GM20431 (cell line): ENCODE results near the gene SIDT1.

ENCODE experiments used
- in situ Hi-C: fragments of 300-500 bp; cut with MseI, MboI; formaldehyde crosslinking; loops from one replicate; pipeline ENCODE4 v1.15.0; 2020; ENCODE audit warnings: low sequenced_read_pairs; ENCODE audit not compliant: unreplicated experiment

Gene SIDT1

DNA sequence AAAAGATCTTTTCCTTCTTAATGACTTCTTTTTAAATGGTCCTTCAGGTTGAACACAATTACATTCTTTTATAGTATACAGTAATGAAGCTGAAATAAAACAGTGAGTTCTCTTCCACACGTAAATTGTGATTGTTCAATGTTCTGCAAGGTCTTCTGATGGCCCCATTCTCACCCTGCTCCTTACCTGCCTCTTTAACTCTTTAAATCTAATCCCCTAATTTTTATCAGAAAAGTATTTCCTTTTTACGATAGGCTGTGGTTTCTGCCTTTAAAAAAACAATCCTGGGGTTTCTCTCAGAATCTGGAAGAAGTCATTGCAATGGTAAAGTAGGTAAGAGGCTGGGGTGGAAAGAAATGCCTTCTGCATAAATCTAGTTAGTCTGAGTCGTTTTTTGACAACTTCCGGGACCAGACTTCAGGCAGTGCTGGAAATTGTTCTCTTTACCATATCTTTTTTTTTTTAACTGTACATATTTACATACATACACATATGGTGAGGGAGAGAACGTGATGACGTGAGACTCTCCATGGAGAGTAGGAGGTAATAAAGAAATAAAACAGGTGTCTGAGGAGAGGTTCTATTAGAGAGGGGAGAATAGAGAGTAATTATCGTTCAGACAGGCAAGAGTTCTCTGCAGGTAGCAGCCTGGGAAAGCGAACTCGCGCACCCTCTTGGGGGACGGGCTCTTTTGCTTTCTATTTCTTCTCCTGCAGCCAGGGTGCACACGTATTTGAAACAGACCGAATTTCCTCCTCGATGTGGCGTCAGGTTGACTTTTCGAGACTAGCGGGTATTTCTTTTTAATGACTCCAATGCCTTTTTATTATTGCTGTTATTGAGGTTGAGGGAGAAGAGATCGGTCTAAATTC, at the start of gene SIDT1:
SIDT1 (plus strand) TSS at position 730 of the 872 bp plus-strand sequence. CDS start 467 bp downstream, outside the sequence.
- in situ Hi-C loops: no loop called here

DNA sequence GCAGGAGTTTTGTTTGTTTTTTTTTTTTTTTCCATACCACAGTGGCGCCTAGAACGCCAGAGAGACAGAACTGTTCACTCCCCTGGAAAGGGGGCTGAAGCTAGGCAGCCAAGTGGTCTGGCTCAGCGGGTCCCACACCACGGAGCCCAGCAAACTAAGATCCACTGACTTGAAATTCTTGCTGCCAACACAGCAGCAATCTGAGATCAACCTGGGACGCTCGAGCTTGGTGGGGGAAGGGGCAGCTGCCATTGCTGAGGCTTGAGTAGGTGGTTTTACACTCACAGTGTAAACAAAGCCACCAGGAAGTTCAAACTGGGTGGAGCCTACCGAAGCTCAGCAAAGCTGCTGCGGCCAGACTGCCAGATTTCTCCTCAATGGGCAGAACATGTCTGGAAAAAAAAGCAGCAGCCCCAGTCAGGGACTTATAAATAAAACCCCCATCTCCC, 47.2 kb upstream of the SIDT1 start:
- in situ Hi-C loops: no loop called here

DNA sequence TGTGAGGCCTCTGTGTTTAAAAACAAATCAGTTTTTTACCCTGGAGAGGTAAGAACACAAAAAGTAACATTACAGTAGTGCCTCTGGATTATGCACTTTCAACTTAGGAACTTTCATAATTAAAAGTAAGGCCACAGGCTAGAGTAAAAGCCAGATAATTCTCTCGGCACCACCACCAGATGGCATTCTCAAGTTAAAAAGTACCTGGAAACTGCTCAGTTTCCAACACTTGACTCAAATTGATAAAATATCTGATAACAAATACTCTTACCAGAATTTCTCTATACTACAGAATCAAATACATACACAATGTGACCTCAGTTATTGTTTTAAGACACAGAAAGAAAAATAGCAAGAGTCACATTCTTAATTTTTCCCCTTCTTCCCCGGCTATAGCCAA, 37.3 kb upstream of the SIDT1 start:
- in situ Hi-C loops: no loop called here

DNA sequence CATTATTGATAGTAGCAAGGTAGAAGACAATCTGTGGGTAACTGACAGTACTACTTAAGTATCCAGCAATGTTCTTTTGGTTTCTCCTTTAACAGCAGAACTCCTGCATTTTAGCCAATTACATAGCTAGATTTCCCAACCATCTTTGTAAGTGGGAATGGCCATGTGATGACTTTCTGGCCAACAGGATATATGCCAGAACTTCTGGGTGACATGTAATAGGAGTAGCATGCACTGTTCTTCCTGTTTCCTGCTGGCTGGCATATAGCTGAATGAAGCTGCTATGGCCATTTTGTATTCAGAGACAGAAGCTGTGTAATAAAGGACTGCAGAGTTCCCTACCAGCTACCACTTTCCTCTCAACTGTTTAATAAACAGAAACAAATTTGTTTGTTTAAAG, 35.4 kb upstream of the SIDT1 start:
- in situ Hi-C loops: no loop called here

DNA sequence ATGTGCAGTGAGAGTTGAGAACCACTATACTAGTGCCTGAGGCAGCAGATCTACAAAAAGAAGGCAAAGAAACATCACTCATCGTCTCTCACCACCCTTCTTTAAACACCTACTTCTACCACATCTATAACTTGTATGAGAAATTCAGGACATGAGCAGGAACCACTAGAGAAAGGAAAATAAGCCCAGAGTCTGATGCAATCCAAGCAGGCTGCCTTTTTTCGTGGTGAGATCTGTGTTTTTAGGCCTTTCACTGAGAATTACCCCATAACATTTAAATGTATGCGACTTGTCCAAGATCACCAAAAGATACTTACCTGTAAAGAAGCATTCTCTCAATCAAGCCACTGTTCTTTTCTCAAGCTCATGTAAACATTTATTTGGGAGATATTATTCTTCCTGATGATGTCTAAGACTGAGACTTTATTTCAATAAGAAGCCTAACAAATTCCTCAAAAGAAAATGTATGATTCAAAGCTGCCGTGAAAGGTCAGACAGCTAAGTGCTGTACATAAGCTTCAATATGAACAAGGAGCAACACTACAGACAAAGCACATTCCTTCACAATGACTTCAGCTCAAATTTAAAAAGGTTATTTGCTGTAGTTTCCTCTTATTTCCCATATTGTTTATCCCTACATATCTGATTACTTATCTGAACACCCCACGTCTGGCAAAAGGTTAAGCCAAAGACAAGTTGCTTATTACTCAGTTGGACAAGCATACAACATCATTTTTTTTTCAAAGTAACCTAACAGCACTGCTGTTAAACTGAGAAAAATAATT, 33.9 kb upstream of the SIDT1 start:
- in situ Hi-C loops: no loop called here

DNA sequence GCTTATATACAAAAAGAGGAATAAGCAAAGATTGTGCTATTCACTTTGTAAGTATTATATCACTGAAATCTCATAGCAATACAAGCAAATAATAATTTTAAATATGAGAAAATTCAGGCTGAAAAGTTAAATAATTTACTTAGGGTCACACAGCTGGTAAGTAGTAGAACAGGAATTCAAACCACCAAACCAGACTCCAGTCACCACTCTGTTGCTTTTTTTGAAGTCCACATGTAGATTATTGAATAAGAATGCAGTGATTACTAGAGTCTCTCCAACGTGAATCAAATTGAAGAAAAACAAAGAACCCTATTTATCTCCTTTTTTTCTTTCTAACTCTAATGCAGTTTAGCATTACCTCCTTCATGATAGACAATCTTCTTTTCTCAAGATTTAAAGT, 33.3 kb upstream of the SIDT1 start:
- in situ Hi-C loops: no loop called here

DNA sequence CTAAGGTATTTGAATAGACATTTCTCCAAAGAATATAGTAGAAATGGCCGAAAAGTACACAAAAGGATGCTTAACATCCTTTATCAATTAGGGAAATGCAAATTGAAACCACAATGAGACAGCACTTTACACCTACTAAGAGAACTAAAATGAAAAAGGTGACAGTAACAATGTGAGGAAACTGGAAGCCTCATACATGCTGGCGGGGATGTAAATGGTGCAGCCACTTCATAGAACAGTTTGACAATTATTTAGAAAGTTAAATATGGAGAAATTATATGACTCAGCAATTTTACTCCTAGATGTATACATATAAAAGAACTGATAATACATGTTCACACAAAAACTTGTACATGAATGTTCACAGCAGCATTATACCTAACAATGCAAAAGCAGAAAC, 30.8 kb upstream of the SIDT1 start:
- in situ Hi-C loops: no loop called here

DNA sequence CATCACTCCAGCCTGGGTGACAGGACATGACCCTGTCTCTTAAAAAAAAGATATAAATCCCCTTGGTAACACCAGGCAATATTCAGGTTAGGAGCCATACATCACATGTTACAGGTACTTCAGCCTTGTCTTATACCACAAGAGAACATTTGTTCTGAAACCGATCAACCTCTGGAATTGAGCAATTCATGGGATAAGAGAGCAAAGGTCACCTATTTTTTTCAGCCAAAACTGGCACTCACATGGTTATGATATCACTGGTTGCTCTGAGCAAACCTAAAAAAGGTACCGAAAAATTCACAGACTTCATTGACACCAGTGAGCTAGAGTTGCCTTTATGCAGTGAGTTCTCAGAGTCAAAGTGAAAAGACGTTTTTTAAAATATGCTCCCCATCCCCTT, 26.5 kb upstream of the SIDT1 start:
- in situ Hi-C loops: no loop called here

DNA sequence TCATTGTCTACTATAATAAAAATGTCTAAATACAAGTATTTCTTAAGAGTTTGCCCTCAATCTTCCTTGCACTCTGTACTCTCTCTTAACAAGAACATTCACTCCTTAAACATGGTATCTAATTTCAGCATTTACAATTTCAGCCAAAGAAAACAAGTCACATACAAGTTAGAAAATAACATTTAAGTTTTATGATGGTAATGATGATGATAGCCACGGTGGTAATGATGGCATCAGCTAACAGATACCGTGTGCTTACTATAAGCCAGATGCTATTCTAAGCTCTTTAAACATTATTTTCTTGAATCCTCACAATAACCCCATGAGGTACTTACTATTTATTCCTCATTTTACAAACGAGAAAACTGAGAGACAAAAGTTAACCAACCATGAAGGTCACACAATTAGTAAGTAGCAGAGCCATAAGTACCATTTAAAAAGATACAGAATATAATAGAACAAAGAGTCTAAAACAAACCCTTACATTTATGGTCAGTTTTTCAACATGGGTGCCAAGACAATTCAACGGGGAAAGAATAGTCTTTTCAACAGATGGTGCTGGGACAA, 24.8 kb upstream of the SIDT1 start:
- in situ Hi-C loops: no loop called here

DNA sequence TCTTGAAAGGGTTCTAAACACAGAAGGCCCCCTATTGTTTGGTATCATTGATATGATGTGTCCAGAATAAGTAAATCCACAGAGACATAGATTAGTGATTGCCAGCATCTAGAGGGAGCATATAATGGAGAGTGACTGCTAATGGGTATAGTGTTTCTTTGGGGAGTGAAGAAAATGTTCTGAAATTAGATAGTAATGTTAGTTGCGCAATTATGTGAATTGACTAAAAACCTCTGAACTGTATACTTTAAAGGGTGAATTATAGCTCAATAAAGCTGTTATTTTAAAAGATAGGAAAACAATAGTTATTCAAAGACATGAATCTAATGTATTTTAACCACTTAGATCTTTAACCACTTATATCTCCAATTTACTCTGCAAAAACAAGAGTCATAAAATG, 23.4 kb upstream of the SIDT1 start:
- in situ Hi-C loops: no loop called here

DNA sequence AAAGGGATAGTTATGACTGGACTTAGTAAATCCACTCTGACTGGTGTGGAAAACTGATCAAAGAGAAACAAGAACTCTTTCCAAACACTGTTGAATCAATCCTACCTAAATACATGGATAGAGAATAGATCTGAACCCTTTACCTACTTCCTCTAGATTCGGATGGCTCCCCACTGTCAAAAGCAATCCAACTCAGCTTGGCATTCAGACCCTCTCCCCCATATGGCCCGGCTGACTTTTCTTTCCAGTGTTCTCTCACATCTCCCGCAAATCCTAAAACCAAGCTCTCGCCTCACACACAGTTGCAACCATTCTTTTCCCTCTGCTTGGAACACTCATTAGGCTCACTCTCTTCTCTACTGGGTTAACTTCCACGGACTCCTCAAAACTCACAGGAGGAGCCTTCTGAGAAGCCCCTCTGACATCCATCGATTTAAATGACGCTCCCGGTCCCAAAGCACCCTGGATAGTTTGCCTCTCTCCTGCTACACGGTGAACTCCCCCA, 18.0 kb upstream of the SIDT1 start:
- in situ Hi-C loops: no loop called here

DNA sequence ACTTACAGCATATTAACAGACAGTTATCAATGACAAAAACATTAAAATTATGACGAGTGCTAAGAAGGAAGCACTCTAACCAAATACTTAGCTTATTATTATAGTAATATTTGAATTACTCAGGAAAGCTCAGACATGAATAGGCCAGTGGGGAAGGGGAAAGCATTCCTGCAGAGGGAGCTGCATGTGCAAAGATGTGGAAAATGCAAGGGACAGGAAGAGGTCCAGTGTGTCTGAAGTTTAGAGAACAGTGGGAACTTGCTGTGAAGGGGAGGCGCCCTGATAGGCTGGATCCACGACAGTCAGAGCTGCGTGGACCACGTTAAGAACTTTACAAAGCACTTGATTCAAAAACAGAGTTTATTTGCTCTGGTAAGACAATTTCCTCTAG, 16.2 kb upstream of the SIDT1 start:
- in situ Hi-C loops: no loop called here

DNA sequence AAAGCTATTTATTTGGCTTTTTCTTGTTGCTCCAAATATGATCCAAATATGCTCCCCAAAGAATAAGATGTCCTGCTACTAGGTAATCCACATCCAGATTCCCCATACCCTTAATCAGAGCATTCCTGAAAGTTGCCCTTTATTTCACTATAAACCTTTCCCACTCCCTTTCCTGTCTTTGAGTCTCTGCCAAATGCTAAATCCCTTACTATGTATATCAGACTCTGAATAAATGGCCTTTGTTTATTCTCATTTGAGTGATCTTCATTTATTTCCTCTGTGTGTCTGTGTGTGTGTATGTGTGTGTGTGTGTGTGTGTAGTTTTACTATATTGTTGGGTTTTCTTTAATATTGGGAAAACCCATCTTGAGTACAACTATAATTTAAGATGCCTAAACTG, 10.4 kb upstream of the SIDT1 start:
- in situ Hi-C loops: no loop called here

DNA sequence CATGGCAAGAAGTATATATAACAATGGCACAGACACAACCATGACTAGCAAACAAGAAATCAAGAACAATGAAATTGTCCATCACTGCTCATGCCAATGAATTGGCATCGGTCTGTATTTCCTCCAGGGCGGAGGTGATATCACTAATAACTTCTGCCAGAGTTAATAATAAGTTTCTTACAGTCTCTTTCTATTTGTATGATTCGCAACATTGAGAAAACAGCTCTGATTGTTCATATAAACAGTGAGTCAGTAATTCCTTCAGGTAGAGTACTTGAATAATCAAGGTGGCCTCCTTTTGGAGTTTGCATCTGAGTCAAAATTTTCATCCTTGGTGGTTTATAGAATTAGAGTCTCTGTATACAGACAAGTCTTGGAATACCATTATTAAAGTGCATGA, 9.1 kb upstream of the SIDT1 start:
- in situ Hi-C loops: no loop called here

DNA sequence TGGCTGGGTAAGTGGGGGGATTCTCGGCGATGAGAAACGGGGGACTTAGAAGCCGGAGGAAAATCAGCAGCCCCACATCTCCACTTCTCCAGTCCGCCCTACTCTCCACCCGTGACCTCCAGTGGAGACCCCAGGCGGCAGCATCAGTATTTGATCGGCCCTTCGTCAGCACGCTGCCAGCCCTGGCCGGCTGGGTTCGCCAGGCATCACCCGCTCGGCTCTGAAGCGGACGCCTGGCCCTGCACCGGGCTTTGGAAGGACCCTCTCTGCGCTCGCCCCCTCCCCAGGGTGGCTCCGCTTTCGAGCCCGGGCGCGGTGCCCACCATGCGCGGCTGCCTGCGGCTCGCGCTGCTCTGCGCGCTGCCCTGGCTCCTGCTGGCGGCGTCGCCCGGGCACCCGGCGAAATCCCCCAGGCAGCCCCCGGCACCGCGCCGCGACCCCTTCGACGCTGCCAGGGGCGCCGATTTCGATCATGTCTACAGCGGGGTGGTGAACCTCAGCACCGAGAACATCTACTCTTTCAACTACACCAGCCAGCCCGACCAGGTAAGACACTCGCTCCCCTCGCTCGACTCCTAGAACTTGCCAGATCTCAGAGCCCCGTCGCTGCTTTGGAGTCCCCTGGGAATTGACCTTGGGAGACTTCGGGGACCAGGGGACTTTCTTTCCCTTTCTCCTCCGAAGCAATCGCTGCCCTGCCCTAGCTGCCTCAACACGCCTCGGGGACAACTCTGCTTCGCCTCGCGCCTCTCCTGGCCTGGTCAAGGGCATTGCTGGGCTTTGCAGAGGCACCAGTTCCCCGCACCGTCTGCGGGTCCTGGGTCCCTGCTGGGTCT, 561 bp downstream of the SIDT1 start:
- in situ Hi-C loops: no loop called here

DNA sequence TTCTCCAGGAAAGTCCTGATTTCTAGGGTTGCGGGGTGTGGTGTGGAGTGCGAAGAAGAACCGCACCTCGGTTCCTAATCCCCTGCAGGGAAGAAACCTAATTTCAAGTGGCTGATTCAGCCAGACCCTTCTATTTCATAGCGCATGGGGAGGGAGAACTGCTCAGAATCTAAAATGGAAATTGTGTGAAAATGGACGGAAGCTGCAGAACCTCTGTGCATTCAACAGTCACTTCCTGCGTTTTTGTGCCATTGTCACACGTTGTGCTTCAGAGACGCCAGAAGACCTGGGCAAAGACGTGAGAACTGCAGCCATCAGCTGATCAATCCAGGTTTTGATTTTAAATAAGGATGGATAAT, 1.2 kb downstream of the SIDT1 start:
- in situ Hi-C loops: no loop called here

DNA sequence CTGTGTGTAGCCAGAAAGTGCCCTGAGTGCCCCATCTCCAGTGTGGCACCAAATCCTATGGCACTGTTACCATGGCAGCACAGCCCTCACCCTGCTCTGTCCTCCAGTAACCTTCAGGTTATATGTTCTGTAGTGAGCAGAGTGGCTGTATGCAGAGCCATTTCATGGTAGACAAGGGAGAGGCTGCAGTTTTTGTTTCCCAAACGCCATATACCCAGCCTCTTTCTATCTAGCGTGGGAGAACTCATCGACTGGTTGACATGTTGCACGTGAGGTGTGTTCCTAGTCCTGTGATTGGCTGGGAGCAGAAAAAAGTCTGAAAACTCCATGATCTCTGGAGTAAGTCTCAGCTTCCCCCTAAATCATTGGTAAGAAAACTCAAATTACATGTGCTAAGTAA, 2.0 kb downstream of the SIDT1 start:
- in situ Hi-C loops: no loop called here

DNA sequence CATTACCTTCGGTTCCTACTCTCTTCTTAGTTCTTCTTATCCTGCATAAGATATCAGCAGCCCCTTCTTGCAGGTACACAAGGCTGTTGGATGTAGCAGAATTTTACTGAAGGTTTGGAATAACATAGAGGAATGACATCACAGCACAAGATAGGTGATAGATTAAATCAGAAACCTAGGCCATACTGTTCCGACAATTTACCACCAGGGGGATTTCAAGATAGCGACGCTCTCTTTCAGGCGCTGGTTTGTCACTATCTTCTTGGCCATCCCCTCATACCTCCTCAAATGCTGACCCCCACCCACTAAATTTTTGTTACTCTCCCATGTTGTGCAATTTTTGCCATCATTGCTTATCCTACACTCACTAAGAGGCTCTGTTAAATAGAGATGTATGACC, 3.5 kb downstream of the SIDT1 start:
- in situ Hi-C loops: no loop called here

DNA sequence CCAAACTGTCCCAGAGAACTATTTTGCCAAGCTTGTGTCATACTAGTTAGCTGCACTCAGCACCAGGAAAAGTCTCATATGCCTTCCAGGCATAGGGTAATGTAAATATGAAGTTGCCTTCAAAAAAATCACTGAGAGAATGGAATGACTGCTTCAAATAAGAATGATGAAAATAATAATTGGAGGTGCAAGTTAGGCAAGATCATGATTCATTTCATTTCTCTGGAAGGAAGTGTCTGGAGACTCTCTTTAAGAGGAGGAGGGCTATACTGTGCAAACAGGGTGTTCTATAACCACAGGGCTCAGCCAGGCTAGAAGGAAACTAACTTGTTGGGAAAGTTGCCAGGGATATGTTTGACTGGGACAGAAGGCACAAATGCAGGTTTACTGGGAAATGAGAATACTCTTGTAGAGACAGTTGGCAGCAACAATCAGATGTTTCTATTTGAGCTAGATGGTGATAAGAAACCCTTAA, 4.3 kb downstream of the SIDT1 start:
- in situ Hi-C loops: no loop called here

DNA sequence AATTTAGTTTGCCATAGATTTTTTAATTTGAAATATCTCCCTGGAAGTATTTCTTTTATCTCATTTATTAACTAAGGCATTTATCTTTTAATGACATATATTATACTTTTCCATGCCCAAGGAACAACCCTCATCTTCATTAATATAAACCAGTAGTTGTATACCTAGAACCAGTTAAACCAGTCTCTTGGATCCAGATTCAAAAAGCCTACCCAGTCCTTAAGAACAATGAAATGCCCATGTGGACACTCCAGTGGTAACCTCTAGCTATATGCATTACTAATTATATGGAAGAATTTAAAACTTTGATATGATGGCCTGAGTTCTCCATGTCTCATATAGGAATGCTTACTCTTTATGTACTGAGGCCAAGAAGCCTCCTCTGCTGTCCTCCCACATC, 4.8 kb downstream of the SIDT1 start:
- in situ Hi-C loops: no loop called here
